NK-92 treated with Interleukin-12 subunit alpha and Interleukin-12 subunit beta, amount 100 ng/mL, for 24 hours (cell line): ENCODE data around the gene SLC1A1.

ENCODE experiments used
- DNase-seq: peaks from one replicate; lab custom pipeline; 2025; lab: John Stamatoyannopoulos, UW

SLC1A1 gene

DNA sequence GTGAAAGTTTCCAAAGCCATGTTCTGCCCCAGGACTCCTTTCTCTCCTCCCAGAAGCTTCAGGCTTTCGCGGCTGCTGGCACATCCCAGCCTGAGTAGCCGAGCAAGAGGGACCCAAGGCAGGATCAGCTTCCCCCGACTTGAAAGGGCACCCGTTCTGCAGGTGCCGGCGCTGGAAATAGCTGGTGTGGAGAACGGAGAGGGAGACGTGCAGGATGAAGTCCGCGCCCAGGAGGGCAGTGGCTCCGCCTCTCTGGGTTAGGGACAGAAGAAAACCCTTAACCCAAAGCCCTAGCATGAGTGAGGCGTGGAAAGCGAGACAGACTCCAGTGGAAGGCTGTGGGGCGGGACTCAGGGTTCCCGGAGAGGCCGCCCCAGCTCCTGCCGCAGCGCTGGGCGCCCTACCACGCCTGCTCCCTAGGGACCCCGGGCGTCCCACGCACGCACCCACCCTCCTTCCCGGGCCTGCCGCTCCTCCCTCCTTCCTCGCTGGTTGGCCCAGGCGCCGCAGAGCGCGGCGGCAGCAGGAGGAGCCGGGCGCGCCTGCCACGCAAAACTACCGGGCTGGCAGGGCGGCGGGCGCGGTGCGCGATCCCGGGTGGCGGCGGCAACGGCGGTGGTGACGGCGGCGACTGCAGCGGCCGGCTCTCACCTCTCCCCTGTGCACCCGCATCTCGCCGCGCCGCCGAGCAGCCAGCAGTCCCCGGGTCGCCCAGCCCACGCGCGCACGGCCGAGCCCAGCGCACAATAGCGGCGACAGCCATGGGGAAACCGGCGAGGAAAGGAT is at the start of gene SLC1A1:
Gene SLC1A1 (plus strand): TSS at position 550 of the 786 bp plus-strand sequence. CDS start 212 bp downstream, at position 762.
- no peak for DNase-seq

GRCh38 chr9:4442806-4443205 is 47.5 kb upstream of the SLC1A1 start:
- no peak for DNase-seq

DNA sequence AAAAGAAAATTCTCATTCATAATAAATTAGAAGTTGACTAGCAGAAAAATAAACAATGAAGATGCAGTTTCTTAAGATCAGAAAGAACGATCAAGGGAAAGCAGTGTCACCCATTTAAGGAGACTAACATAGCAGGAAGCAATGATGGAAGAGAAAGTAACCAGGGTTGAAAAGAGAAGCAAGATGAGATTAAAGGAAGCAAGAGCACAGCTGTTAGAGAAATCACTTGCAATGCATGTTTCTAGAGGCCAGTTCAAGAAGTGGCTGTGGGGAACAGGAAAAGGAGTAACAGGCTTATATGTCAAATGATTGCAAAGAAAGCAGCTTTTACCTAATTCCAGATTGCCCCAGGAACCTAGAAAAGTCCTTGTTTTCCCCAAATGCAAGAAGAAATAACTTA is 46.8 kb upstream of the SLC1A1 start:
- no peak for DNase-seq

DNA sequence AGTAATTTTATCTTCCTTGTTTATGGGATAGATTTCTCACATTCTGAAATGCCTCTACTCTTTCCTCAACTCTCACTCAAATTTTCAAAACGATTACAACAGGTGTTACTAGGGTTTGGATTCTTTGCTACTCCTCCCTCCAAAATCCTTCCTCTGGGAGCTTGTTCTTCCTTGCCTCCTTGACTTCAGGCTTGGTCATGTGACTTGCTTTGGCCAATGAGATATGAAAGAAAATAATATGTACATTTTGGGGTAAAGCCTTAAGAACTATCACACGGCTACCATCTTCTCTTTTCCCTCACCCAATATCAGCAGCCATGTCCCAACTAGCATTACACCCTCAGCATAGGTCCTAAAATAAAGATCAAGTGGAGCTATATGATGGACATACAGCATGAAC is 28.8 kb upstream of the SLC1A1 start:
- DNase-seq = no peak

DNA sequence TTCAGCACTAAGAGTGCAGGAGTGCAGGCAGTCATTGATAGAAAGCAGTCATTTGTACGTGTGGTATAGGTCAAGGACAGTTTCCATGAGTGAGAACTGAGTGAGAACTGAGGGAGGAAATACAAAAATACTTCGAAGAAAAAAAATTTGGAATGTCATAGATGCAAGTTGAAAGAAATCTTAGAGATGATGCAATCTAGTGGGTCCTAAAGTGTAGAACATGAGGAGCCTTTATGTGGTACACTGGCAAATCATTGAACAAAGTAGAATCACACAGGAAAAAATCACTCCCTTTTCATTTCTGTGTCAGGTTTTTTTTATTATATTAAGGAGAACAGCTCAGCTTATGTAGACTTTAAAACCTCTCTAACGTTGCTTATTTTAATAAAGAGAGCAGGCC is 26.4 kb upstream of the SLC1A1 start:
- no peak for DNase-seq

GRCh38 chr9:4464911-4465513 is 25.3 kb upstream of the SLC1A1 start:
- no peak for DNase-seq

GRCh38 chr9:4465910-4466309 is 24.4 kb upstream of the SLC1A1 start:
- DNase-seq = no peak

GRCh38 chr9:4475301-4475700 is 15.0 kb upstream of the SLC1A1 start:
- no peak for DNase-seq

DNA sequence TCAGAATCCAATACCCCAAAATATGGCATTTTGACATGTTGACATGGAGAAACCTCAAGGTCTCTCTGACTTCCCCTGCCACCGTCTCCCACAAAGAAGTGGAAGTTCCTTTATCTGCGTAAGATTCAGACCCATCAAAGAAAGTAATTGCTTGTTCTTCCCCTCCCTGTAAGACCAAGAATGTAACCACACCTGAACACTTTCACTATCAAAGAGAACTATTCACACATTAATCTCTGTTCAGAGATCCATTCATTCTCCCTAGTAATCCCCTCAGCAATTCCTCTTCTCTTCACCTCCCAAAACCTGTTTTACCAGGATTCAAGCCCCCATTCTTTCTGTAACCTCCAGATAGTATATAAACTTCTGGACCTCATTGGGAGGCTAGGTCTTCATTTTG is 4.1 kb upstream of the SLC1A1 start:
- DNase-seq = no peak

GRCh38 chr9:4489562-4489918 is 728 bp upstream of the SLC1A1 start:
- DNase-seq = no peak

DNA sequence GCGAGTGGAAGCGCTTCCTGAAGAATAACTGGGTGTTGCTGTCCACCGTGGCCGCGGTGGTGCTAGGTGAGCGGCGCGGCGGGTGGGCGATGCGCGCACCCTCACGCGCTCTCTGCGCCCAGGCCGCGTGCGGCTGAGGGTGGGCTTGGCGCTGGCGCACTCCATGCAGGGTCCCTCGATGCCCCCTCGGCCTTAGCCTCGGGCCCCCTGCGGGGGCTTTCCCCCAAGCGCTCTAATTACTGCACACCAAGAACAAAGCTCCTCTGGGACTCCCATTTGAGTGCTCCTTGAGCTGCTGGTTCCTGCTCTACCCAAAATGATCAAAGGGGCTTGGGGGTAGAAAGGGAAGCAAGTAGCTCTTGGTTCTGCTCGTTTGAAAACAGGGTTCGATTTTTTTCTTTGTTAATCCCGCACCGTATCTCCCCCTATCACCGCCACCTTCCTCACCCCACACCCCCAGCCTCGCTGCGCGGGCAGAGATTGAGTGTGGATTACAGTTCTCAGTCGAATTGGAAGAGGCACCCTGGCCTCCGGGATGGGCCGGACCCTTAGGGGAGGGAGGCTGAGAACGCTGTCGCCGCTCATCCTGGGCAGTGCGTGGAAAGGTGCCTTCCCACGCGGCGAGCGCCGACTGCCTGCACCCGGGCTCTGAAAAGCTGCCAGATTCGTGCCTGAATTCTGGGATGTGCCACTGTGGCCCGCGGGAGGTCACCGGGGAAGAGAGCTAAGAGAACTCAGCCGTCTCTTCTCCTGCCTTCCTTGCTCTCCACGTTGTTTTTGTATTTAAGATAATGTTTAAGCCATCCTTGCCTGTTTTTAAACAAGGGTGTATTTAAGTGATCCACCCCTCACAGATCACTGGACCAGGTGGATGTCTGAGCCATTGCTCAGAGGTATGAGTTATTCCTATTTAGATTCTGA is 697 bp downstream of the SLC1A1 start:
- no peak for DNase-seq

GRCh38 chr9:4491626-4491975 is 1.3 kb downstream of the SLC1A1 start:
- DNase-seq = no peak

DNA sequence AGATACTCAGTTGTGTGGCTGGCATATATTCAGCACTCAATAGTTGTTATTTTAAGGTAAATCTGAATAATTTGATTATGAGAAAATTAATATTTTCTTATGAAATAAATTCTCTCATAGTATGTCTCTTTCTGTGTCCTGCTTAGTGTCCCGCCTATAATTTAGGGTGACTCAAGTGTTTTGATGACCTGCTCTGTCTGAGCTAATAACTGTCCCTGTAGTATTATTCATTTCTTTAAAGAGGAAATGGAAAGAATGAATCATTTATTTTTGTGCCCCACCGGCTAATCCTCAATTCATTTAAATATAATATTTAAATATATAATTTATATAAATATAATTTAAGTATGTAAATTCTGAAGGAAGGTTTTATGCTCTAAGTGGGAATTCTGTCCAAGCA is 4.1 kb downstream of the SLC1A1 start:
- DNase-seq = no peak

DNA sequence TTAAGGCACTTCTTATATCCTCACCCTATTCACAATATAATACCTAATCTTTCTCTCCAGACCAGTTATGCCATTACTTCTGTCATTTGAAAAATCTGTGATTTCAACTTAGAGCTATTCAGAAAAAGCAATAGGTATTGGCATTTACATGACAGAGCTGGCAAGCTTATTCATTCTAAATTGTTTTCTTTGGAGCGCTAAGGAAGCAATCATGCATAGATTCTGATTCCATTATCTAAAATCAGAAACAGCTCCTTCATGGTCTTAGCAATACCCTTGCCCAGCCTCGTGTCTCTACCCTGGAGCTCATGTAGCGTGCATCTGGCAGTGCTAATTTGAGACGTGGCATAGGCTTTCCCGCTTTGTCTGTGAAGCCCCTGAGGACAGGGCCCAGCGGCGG is 4.5 kb downstream of the SLC1A1 start:
- DNase-seq = no peak

GRCh38 chr9:4495537-4495936 is 5.3 kb downstream of the SLC1A1 start:
- DNase-seq = no peak

GRCh38 chr9:4496497-4496896 is 6.2 kb downstream of the SLC1A1 start:
- no peak for DNase-seq

DNA sequence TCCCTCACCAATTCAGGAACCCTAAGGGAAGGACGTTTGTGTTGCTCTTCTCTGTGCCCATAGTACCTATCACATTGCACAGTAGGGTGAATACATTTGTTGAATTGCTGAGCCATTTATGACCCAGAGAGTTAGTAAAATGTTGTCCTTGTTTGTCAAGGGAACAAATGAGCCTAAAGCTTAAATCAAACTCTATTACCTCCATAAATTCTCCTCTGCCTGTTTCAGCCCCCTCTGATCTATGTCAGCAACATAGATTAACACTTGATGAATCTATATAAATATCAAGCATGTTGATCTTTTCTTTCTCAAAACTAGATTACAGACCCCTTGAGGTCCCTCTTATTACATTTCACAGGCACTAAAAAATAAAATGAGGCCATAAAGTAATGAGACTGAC is 7.1 kb downstream of the SLC1A1 start:
- no peak for DNase-seq

DNA sequence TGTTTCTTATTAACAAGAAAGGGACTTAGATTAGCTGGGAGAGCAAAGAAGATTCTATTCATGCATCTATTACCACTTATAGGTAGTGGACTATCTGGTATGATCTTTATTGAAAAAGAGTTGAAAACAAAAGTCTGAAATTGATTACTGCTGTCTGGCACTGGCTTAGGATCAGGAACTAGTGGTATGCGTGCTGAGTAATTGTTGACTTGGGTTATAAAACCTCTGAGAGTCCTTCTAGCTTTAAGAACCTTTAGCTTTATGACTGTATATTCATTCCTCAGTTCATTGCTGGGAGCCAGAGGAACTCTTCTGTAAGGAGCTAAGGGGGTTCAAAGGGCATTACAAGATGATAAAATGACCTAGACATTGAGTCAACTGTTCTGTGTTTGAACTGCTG is 7.6 kb downstream of the SLC1A1 start:
- DNase-seq = no peak

DNA sequence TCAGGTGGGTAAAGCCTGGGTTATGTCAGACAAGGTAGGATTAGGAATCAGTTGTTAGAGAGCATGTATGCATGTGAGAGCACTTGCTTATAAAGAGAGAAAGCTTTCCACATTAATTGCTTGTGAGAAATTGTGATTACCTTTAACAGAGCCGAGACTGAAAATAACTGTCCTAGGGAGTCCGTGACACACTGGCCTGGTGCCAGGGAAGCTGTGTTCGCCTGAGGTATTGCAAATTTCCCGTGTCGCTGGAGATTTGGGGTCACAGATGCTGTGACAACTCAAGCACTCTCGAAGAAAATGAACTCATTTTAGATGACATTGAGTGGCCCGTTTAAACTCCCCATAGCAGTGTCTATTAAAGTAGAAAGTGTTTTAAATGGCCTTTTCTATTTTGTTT is 9.6 kb downstream of the SLC1A1 start:
- DNase-seq = no peak

GRCh38 chr9:4501147-4501507 is 10.9 kb downstream of the SLC1A1 start:
- no peak for DNase-seq

DNA sequence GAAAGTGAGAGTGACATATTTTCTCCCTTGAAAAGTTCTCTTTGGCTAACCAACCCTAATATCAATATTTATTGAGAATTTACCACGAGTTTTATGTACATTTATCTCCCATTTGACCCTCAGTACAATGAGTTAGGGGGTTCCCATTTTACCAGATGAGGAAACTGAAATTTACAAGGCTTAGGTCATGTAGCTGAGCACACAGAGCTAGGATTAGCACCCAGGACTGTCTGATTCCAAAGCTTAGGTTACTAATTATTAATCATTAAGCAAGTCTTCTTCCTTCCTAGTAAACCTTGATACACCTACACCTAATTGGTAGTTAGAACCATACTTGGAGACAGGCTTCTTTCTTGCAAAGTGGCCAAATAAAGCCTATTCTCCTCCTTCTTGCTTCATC is 12.2 kb downstream of the SLC1A1 start:
- DNase-seq = no peak

GRCh38 chr9:4503103-4503502 is 12.8 kb downstream of the SLC1A1 start:
- no peak for DNase-seq

DNA sequence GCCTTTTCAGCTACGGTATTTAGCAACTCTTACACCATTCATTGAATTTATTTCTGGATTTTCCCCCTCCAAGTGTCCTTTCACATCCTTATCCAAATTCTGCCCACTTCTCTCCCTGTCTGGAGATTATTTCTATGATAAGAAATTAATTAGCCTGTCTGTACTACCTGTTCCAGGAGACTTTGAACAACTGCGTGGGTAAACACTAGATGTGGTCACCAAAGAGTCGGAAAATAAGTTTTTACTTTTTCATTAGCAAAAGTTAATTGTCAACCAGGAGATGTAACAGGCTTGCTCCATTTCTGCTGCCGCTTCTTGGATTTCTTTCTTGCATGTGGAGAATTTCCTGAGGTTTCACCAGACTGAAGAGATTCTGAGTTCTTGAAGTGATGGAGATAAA is 14.0 kb downstream of the SLC1A1 start:
- no peak for DNase-seq
